SK-N-SH treated with all-trans-retinoic acid at 6 μM for 48 hours (cell line): Measurements from ENCODE around the gene ACBD4.

Source experiments
- ATAC-seq: fragments of 200-7000 bp; cut with Tn5 transposase; 3 replicates; pipeline ENCODE4 v1.9.1; 2020; ENCODE audit warnings: mild to moderate bottlenecking, moderate library complexity
- ARNTL ChIP-seq: fragments of 450-650 bp; formaldehyde crosslinking; IDR thresholded peaks from 2 replicates; pipeline ENCODE4 v1.5.0; 2020; ENCODE audit warnings: low read depth, mild to moderate bottlenecking, moderate library complexity, borderline replicate concordance
- BACH2 ChIP-seq: fragments of 250-450 bp; sonication (Bioruptor Pico); IDR thresholded peaks from 2 replicates; pipeline ENCODE4 v1.9.0; 2021; ENCODE audit warnings: mild to moderate bottlenecking, borderline replicate concordance
- CREB5 ChIP-seq: fragments of 250-450 bp; sonication (Bioruptor Pico); IDR thresholded peaks from 2 replicates; pipeline ENCODE4 v1.5.1; 2020; ENCODE audit warnings: low read depth, mild to moderate bottlenecking, moderate library complexity
- CSDC2 ChIP-seq: fragments of 250-450 bp; sonication (Bioruptor Pico); IDR thresholded peaks from 2 replicates; pipeline ENCODE4 v1.5.0; 2020; ENCODE audit warnings: mild to moderate bottlenecking, moderate library complexity
- CSRNP3 ChIP-seq: fragments of 250-450 bp; sonication (Bioruptor Pico); IDR thresholded peaks from 2 replicates; pipeline ENCODE4 v1.5.1; 2021; ENCODE audit warnings: mild to moderate bottlenecking, moderate library complexity
- ESRRG ChIP-seq: fragments of 250-450 bp; sonication (Bioruptor Pico); IDR thresholded peaks from 2 replicates; pipeline ENCODE4 v1.6.1; 2021; ENCODE audit warnings: mild to moderate bottlenecking
- GLIS3 ChIP-seq: fragments of 250-450 bp; sonication (Bioruptor Pico); IDR thresholded peaks from 2 replicates; pipeline ENCODE4 v1.5.0; 2020; ENCODE audit warnings: mild to moderate bottlenecking, moderate library complexity
- ISL1 ChIP-seq: fragments of 250-450 bp; sonication (Bioruptor Pico); IDR thresholded peaks from 2 replicates; pipeline ENCODE4 v2.1.2; 2022; ENCODE audit warnings: mild to moderate bottlenecking, moderate library complexity
- OSR1 ChIP-seq: fragments of 250-450 bp; sonication (Bioruptor Pico); IDR thresholded peaks from 2 replicates; pipeline ENCODE4 v1.8.0; 2022; ENCODE audit warnings: moderate library complexity, mild to moderate bottlenecking, inconsistent platforms
- PATZ1 ChIP-seq: fragments of 250-450 bp; sonication (Bioruptor Pico); IDR thresholded peaks from 2 replicates; pipeline ENCODE4 v1.8.0; 2020; ENCODE audit warnings: mild to moderate bottlenecking, moderate library complexity, borderline replicate concordance
- POU6F1 ChIP-seq: fragments of 250-450 bp; sonication (Bioruptor Pico); IDR thresholded peaks from 2 replicates; pipeline ENCODE4 v1.8.0; 2021; ENCODE audit warnings: low read depth, mild to moderate bottlenecking, moderate library complexity, borderline replicate concordance
- PPARA ChIP-seq: fragments of 250-450 bp; sonication (Bioruptor Pico); IDR thresholded peaks from 2 replicates; pipeline ENCODE4 v1.5.0; 2020; ENCODE audit warnings: mild to moderate bottlenecking, borderline replicate concordance
- RARB ChIP-seq: fragments of 250-450 bp; sonication (Bioruptor Pico); IDR thresholded peaks from 2 replicates; pipeline ENCODE4 v1.8.0; 2021; ENCODE audit warnings: mild to moderate bottlenecking, moderate library complexity
- SNAI2 ChIP-seq: fragments of 250-450 bp; sonication (Bioruptor Pico); IDR thresholded peaks from 2 replicates; pipeline ENCODE4 v1.5.0; 2020; ENCODE audit warnings: mild to moderate bottlenecking, moderate library complexity
- TCF4 ChIP-seq: fragments of 250-450 bp; sonication (Bioruptor Pico); IDR thresholded peaks from 2 replicates; pipeline ENCODE4 v1.8.0; 2021; ENCODE audit warnings: mild to moderate bottlenecking, moderate library complexity, borderline replicate concordance
- TOX ChIP-seq: fragments of 250-450 bp; sonication (Bioruptor Pico); IDR thresholded peaks from 2 replicates; pipeline ENCODE4 v1.8.0; 2021; ENCODE audit warnings: mild to moderate bottlenecking, moderate library complexity, borderline replicate concordance
- ZC3H10 ChIP-seq: fragments of 250-450 bp; sonication (Bioruptor Pico); IDR thresholded peaks from 2 replicates; pipeline ENCODE4 v1.5.1; 2021; ENCODE audit warnings: mild to moderate bottlenecking, moderate library complexity
- ZFP3 ChIP-seq: fragments of 250-450 bp; sonication (Bioruptor Pico); IDR thresholded peaks from 2 replicates; pipeline ENCODE4 v1.5.0; 2020; ENCODE audit warnings: mild to moderate bottlenecking, moderate library complexity
- ZFP30 ChIP-seq: fragments of 450-650 bp; formaldehyde crosslinking; IDR thresholded peaks from 2 replicates; pipeline ENCODE4 v1.5.0; 2022; ENCODE audit warnings: mild to moderate bottlenecking, moderate library complexity
- ZNF565 ChIP-seq: fragments of 450-650 bp; formaldehyde crosslinking; conservative IDR thresholded peaks from 2 replicates; pipeline ENCODE4 v1.5.0; 2020; ENCODE audit warnings: low read depth, mild to moderate bottlenecking, moderate library complexity
- ZNF70 ChIP-seq: fragments of 450-650 bp; formaldehyde crosslinking; IDR thresholded peaks from 2 replicates; pipeline ENCODE4 v1.5.0; 2020; ENCODE audit warnings: mild to moderate bottlenecking, moderate library complexity
- ZNF8 ChIP-seq: fragments of 450-650 bp; formaldehyde crosslinking; IDR thresholded peaks from 2 replicates; pipeline ENCODE4 v1.5.0; 2020; ENCODE audit warnings: mild to moderate bottlenecking, moderate library complexity

ACBD4 gene

GRCh38 chr17:45171338-45172231 is 36.1 kb downstream of the ACBD4 start:
- no peak for TF ChIP-seq SNAI2 (CRISPR knock-in tag)
- TF ChIP-seq RARB: no peak
- no peak for TF ChIP-seq PPARA (CRISPR knock-in tag)
- no peak for TF ChIP-seq ZC3H10 (CRISPR knock-in tag)
- no peak for TF ChIP-seq CSDC2 (CRISPR knock-in tag)
- no peak for TF ChIP-seq GLIS3
- no peak for TF ChIP-seq ZNF8 (CRISPR knock-in tag)
- no peak for TF ChIP-seq ZFP30 (CRISPR knock-in tag)
- TF ChIP-seq CREB5 (CRISPR knock-in tag): no peak
- no peak for TF ChIP-seq ISL1 (CRISPR knock-in tag)
- no peak for TF ChIP-seq POU6F1 (CRISPR knock-in tag)
- no peak for TF ChIP-seq ESRRG
- TF ChIP-seq CSRNP3 (CRISPR knock-in tag): no peak
- TF ChIP-seq ARNTL (CRISPR knock-in tag): no peak
- TF ChIP-seq TOX (CRISPR knock-in tag): no peak
- TF ChIP-seq BACH2 (CRISPR knock-in tag): no peak
- TF ChIP-seq ZNF70 (CRISPR knock-in tag): no peak
- TF ChIP-seq ZFP3 (CRISPR knock-in tag): no peak
- TF ChIP-seq PATZ1: no peak
- TF ChIP-seq TCF4 (CRISPR knock-in tag): no peak
- peak; percentile 15 for ATAC-seq

GRCh38 chr17:45172232-45172540 is 36.7 kb downstream of the ACBD4 start:
- TF ChIP-seq SNAI2 (CRISPR knock-in tag): no peak
- no peak for TF ChIP-seq TCF4 (CRISPR knock-in tag)
- no peak for TF ChIP-seq ZNF70 (CRISPR knock-in tag)
- no peak for TF ChIP-seq BACH2 (CRISPR knock-in tag)
- TF ChIP-seq ZFP30 (CRISPR knock-in tag): no peak
- no peak for TF ChIP-seq RARB
- no peak for TF ChIP-seq PPARA (CRISPR knock-in tag)
- TF ChIP-seq ZFP3 (CRISPR knock-in tag): no peak
- TF ChIP-seq ISL1 (CRISPR knock-in tag): no peak
- TF ChIP-seq CSDC2 (CRISPR knock-in tag): no peak
- no peak for TF ChIP-seq POU6F1 (CRISPR knock-in tag)
- no peak for TF ChIP-seq ESRRG
- no peak for TF ChIP-seq GLIS3
- no peak for TF ChIP-seq ZNF8 (CRISPR knock-in tag)
- TF ChIP-seq ZC3H10 (CRISPR knock-in tag): no peak
- no peak for TF ChIP-seq ARNTL (CRISPR knock-in tag)
- TF ChIP-seq CREB5 (CRISPR knock-in tag): no peak
- no peak for TF ChIP-seq OSR1
- no peak for TF ChIP-seq PATZ1
- TF ChIP-seq ZNF565 (CRISPR knock-in tag): no peak
- peak; percentile 5 for ATAC-seq
